ENCODE data around the gene ANKIB1. TPM values are rescaled to one million over a fixed set of nuclear protein-coding genes. Genes with fewer than 3 reads are reported as not detected.

Gene ANKIB1
- polyA plus RNA-seq, 1 of the 3 experiments (the other 2 are of a cell fraction): 24.6 TPM

GRCh38 chr7:92296880-92297445 lies 51.2 kb downstream of the ANKIB1 start:
- H4K20me1 ChIP-seq (ENCODE audit: insufficient read depth): 0 out of 2 replicates have a peak, but pooled peaks cover 7% of the 10 kb centered on the region
- peaks cover 48 to 53% of the 10 kb centered on the region in 2 experiments for H3K36me3 ChIP-seq (replicated peaks in 1 of 2; ENCODE audit: control insufficient read depth in 1 of 2, insufficient read depth in 2 of 2, low read length in 1 of 2)
- H3K27ac ChIP-seq (ENCODE audit: low read depth in 2 of 2, low read length in 1 of 2): no peak overlapping the region
- H3K4me3 ChIP-seq (ENCODE audit: low read depth in 2 of 2, low read length in 1 of 2): no peak overlapping the region
- POLR2A ChIA-PET: no interaction called here
- peaks cover 10 to 12% of the 10 kb centered on the region in 2 experiments; a peak in 3 of 4 replicates for H3K4me1 ChIP-seq (ENCODE audit: control insufficient read depth in 1 of 2, insufficient read depth in 2 of 2, low read depth in 1 of 2, low read length in 1 of 2)
- no peaks in the 10 kb centered on the region for H3K27me3 ChIP-seq (ENCODE audit: insufficient read depth)
- TF ChIP-seq USF1 (IDR thresholded peaks at IDR 0.05; ENCODE audit: borderline replicate concordance, low read depth): no peak
- TF ChIP-seq FOSL2 (IDR thresholded peaks at IDR 0.05; ENCODE audit: borderline replicate concordance, low read depth): no peak
- no peak for TF ChIP-seq MEF2A (IDR thresholded peaks at IDR 0.05; ENCODE audit: borderline replicate concordance, low read depth)
- no peak for TF ChIP-seq CHD2 (IDR thresholded peaks at IDR 0.05; ENCODE audit: low read length, partially characterized antibody)
- TF ChIP-seq TEAD4 (IDR thresholded peaks at IDR 0.05; ENCODE audit: borderline replicate concordance, insufficient read depth): no peak
- TF ChIP-seq FOXJ3 (CRISPR knock-in tag; IDR thresholded peaks at IDR 0.05): no peak
- TF ChIP-seq ZBTB33 (IDR thresholded peaks at IDR 0.05; ENCODE audit: borderline replicate concordance, low read depth): no peak
- TF ChIP-seq CTCF (IDR thresholded peaks at IDR 0.05): no peak
- TF ChIP-seq NFIC (IDR thresholded peaks at IDR 0.05; ENCODE audit: borderline replicate concordance): no peak
- no peak for TF ChIP-seq POLR2AphosphoS5 (IDR thresholded peaks at IDR 0.05; ENCODE audit: low read depth, low read length)
- no peak for TF ChIP-seq RAD21 (IDR thresholded peaks at IDR 0.05; ENCODE audit: low read length)
- TF ChIP-seq TCF12 (IDR thresholded peaks at IDR 0.05): no peak
- no peak for TF ChIP-seq PBX3 (IDR thresholded peaks at IDR 0.05)
- no peak for TF ChIP-seq USF2 (IDR thresholded peaks at IDR 0.05; ENCODE audit: borderline replicate concordance, low read depth, low read length)
- TF ChIP-seq EZH2phosphoT487 (IDR thresholded peaks at IDR 0.05; ENCODE audit: borderline replicate concordance, low read depth): no peak
- no peak for TF ChIP-seq IRF3 (IDR thresholded peaks at IDR 0.05; ENCODE audit: low read depth, low read length)
- no peak for TF ChIP-seq MXI1 (IDR thresholded peaks at IDR 0.05; ENCODE audit: low read depth, low read length)
- TF ChIP-seq EP300 (IDR thresholded peaks at IDR 0.05; ENCODE audit: borderline replicate concordance in 1 of 2, low read depth in 1 of 2, low read length in 1 of 2): no peak
- H3F3A ChIP-seq (replicated peaks; ENCODE audit: insufficient read depth): peaks cover 4% of the 10 kb centered on the region
- WGBS (ENCODE audit: low lambda C conversion rate): 94% methylated on average over 3 of the region's 3 CpGs
- no peak overlapping the region for H2AFZ ChIP-seq (ENCODE audit: low read depth)
- no peak for DNase-seq
- H3K9ac ChIP-seq: no peak overlapping the region
- CTCF ChIA-PET: interaction anchor here (0.7 to 1.3 kb wide), 4 partner anchors 10 to 17 kb away, joined by 3 to 4 read pairs (median 3); no protein-coding TSS in a partner anchor
- no peak overlapping the region for H3K4me2 ChIP-seq
- H3K79me2 ChIP-seq (ENCODE audit: insufficient read depth): peaks cover 42% of the 10 kb centered on the region
- no peaks in the 10 kb centered on the region for H3K9me2 ChIP-seq
- H3K9me3 ChIP-seq: no peaks in the 10 kb centered on the region
